OCI-LY7 (cell line): Measurements from ENCODE around the gene HOXC10.

Source experiments
- EZH2phosphoT487 ChIP-seq: fragments of 200-600 bp; sonication (generic); IDR thresholded peaks from 2 replicates; pipeline ENCODE4 v1.6.1; 2018; ENCODE audit warnings: low read depth, borderline replicate concordance, mild to moderate bottlenecking, mixed run types, antibody characterized with exemption, low read length, moderate library complexity, mixed read lengths
- TF ChIP-seq, protein P1 (sequence below): fragments of 200-600 bp; sonication (generic); conservative IDR thresholded peaks from 2 replicates; pipeline ENCODE4 v1.5.1; 2014; ENCODE audit warnings: mild to moderate bottlenecking, antibody characterized with exemption, low read length, moderate library complexity, mixed read lengths

DNA sequence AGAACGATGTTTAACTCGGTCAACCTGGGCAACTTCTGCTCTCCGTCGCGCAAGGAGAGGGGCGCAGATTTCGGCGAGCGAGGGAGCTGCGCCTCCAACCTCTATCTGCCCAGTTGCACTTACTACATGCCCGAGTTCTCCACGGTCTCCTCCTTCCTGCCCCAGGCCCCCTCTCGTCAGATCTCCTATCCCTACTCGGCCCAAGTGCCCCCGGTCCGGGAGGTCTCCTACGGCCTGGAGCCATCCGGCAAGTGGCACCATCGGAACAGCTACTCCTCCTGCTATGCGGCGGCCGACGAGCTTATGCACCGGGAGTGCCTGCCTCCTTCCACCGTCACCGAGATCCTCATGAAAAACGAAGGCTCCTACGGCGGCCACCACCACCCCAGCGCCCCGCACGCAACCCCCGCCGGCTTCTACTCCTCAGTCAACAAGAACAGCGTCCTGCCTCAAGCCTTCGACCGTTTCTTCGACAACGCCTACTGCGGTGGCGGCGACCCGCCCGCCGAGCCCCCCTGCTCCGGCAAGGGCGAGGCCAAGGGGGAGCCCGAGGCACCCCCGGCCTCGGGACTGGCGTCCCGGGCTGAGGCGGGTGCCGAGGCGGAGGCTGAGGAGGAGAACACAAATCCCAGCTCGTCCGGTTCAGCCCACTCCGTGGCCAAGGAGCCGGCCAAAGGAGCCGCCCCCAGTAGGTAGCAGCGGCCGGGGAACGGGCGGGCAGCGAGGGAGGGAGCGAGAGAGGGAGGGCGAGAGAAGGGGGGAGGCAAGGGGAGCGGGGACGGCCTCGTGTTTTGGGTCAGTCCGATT lies 11.5 kb upstream of the HOXC10 start:
- TF ChIP-seq, protein P1, sequence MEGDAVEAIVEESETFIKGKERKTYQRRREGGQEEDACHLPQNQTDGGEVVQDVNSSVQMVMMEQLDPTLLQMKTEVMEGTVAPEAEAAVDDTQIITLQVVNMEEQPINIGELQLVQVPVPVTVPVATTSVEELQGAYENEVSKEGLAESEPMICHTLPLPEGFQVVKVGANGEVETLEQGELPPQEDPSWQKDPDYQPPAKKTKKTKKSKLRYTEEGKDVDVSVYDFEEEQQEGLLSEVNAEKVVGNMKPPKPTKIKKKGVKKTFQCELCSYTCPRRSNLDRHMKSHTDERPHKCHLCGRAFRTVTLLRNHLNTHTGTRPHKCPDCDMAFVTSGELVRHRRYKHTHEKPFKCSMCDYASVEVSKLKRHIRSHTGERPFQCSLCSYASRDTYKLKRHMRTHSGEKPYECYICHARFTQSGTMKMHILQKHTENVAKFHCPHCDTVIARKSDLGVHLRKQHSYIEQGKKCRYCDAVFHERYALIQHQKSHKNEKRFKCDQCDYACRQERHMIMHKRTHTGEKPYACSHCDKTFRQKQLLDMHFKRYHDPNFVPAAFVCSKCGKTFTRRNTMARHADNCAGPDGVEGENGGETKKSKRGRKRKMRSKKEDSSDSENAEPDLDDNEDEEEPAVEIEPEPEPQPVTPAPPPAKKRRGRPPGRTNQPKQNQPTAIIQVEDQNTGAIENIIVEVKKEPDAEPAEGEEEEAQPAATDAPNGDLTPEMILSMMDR: no peak
- no peak for TF ChIP-seq EZH2phosphoT487
